HG03432 (cell line): ENCODE results near the gene CPS1.

Source experiments
- ATAC-seq: cut with Tn5 transposase; IDR thresholded peaks from one replicate; pipeline ENCODE4 v1.9.1; 2021; ENCODE audit warnings: mild to moderate bottlenecking, moderate library complexity; ENCODE audit not compliant: unreplicated experiment

CPS1 gene

DNA sequence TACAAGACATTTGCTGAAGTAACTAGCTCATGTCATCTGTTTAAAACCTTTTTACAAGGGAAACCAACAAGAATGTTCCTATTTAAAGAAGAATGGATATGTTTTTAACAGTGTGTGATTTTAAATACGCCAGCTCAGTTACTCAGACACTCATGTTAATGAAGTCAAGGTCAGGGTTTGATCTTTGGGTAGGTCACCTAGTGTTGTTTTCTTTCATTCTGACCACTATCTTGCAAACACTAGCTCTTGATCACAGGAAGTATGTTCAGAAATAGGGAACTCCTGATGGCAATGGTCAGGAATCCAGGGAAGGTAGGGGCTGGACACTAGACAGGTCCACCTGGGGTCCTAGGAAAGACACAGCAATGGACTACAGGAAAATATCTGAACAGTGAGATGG is 116.7 kb downstream of the CPS1 start:
- ATAC-seq, result no peak

DNA sequence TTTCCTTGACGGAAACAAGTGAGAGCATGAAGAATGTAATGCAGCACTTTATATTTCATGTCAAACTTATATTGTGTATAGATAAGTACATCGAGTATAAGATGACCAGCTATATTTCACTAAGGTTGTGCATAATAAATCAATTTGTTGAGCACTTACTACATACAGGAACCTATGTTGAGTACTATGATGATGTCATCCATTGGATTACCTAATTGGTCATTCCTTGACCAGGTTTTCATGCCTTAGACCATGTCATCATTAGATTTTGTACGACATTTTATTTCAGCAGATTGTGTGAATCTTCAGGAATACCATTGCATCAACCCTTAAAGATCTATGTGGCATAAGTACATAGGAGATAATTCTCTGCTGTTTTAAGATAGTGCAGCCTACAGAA is 119.7 kb downstream of the CPS1 start:
- ATAC-seq, result no peak

DNA sequence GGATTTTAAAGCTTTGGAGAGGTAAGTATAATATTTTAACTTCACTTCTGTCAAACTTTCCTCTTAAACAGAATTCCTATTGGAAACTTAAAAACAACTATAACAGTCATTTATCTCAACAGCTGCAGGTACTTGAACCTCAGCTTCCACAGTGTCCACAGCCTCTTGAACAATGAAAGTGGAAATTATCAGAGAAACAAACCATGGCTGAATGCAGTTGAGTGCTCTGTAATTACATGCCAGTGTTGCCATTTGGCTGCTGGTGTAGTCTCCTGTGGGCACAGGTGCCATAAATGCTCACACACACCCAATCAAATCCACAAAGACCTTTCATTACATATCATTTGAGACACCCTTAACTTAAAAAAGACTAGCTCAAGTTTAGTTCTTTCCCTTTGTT is 125.1 kb downstream of the CPS1 start:
- no peak for ATAC-seq

DNA sequence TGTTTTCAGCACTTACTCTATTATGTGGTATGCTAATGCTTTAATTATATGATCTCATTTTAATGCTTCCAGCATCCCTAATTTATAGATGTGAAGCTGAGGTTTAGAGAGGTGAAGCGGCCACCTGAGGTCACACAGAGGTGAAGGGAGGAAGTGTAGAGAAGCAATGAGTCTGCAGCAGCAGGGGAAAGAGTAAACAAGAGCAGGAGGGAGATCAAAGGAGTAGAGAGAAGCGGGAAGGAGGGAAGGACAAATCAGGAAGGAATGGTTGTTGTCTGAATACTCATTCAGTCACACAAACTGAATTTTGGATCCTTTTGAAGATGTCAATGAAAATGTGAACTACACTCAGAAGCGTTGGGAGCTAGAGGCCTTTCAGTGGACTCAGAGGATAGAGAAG is 130.0 kb downstream of the CPS1 start:
- no peak for ATAC-seq

DNA sequence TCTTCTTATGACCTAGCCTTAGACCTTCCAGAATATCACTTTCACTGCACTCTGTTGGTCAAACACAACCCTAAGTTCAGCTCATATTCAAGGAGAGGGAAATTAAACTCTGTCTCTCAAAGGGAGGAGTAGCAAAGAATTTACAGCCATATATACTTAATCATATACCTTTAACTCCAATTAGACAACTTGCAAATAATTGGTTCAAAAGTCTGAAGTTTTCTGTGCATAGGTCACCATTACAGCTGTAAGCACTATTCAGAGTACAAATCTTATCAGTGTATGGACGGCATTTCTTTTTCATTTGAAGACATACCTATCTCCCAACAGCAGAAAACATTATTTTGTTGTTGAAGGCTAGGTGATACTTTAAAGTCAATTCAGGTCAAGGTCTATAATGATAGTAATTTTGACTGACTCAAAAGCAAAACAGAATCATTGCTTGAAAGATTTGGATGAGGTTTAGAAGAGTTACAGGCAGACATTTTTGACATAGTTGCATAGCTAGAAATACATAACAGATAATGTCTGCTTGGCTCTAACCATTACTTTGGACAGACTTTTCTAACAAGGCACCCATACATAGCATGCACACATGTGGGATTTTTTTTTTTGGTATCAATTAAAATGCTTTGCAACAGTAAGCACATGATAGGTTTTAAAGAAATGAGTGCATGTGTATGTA is 131.5 kb downstream of the CPS1 start:
- no peak for ATAC-seq

DNA sequence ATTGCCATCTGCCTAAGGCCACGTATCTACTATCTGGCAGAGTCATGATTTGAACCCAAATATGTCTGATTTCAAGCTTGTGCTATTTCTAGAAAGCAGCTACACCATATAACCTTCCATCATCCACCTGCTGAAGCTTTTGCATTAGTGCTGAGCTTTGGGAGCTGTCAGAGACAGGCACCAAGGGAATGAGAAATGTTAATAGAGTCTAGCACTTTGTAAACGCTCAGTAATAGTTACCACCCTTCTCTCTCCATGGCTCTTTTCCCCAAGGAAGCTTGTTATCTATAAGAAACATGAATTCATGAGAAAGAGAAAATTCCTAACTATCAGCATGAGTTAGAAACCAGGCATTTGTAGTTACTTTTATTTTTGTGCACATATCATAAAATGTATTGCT is 151.5 kb downstream of the CPS1 start:
- no peak for ATAC-seq

DNA sequence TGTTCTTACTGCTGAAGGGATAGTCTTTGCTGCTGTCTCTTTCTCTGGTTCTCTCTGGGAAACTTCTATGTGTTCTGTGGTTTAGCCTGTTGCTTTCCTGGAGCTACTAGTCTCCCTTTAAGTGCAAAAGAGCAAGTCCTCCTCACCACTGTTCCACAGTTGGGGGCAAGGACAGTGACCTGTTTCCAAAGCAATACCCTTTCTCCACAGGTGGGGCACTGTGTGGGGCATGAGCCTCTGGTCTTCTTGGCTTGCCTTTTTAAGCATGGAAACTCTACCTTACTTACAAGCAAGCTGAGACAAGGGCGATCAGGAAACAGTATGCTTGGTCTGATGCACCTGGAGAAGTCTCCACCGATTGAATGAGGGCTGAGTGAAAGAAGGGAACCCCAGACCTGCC is 156.7 kb downstream of the CPS1 start:
- no peak for ATAC-seq

DNA sequence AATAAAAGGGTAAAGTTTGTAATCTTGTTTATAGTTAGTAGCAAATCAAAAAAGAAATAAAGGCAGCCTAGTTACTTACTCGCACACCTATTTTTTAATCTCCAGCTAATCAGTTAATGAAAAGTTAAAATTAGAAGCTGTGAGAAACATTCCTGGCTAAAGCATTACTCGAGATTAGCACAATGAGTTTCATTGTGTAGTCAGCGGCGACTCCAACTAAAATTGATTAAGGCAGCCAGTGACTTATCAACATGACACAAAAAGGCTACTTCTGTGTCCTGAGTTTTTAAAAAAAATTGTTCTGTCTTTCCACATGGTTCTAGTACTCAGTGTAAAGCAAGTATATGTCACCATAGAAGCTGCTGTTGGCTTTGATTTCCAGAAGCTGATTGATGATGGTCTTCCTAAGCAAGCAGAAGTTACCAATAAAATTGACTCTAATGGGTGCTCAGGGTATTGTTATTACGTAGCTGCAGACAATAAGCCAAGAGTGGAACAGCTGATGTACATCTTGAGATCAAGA is 159.2 kb downstream of the CPS1 start:
- no peak for ATAC-seq

DNA sequence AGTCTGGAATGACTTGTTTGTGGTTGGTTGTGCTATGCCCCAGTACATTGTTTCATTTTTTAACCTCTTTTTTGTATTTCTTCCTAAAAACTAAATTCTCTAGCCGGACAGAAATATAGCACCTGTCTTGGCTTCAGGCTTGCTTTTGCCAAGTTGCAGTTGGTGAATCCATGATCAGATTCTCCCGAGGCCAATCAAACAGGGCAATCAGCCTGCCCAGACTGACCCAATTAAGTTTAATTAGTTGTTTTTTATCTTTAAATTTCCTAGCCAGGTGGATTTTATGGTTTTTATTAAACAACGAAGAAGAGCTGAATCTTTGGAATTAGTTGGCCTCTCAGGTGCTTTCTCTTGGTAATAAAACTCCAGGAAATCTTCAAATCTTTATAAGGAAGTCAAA is 162.1 kb downstream of the CPS1 start:
- no peak for ATAC-seq

DNA sequence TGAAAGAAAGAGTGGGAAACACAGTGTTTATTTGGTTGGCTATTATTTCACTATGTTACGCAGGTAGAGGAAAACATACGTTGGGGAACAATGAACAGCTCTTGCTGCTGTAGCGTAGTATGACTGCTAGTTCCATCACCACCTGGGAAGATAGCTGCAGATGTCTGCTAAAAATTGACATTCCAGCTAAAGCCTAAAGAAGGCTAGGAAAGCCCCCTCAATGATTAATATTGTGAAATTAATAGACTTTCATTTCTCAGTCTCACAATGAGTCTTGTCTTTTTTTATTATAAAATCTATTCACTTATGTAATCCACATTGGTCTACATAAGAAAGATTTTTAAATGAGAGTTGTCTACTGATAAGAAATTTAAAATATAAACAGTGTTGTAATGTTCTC is 165.7 kb downstream of the CPS1 start:
- ATAC-seq, result peak; percentile 58

DNA sequence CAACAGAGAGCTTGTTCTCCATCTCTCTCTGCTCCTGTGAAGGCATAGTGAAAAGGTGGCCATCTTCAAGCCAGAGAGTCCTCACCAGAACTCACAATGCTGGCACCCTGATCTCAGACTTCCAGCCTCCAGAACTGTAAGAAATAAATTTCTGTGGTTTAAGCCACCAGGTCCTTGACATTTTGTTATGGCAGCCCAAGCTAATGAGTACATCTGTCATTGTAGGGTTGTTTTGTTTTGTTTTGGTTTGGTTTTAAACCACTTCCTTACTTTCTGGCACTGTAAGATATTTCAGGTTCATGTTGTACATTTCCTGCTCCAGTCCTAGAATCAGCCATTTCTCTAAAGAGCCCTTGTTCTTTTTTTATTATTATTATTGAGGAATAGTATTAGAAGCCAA is 171.2 kb downstream of the CPS1 start:
- ATAC-seq, result no peak
